Uterus (tissue), 2 donors: ENCODE measurements around the gene CENPQ.
A peak's percentile ranks its signal among the peaks of the same experiment; 100 is the strongest.

Experiments
- CTCF ChIP-seq, 4 experiments: fragments of 200-600 bp in 2 of 4; fragments of 450-650 bp in 2 of 4; sonication (generic) in 2 of 4; IDR thresholded peaks; one replicate each; pipeline ENCODE4 v1.5.1; 2016 to 2019; ENCODE audit warnings: antibody characterized with exemption in 4 of 4, mild to moderate bottlenecking in 2 of 4, moderate library complexity in 1 of 4
- POLR2A ChIP-seq, 2 donors: fragments of 450-650 bp; IDR thresholded peaks; one replicate each; pipeline ENCODE4 v1.6.1; 2016; ENCODE audit warnings: antibody characterized with exemption in 2 of 2, mild to moderate bottlenecking in 1 of 2, moderate library complexity in 1 of 2

- no peak for TF ChIP-seq POLR2A (IDR thresholded peaks at IDR 0.05)
- TF ChIP-seq CTCF (IDR thresholded peaks at IDR 0.05) = peak; percentile 47 to 70 (median 70)
Measured at GRCh38 chr6:49531774-49532569, 68.8 kb downstream of the CENPQ start.
